Measurements from ENCODE around the gene GRM6.

GRM6 gene

GRCh38 chr5:178993955-178994579, 1.1 kb downstream of the GRM6 start:
- TF ChIP-seq, protein P1, sequence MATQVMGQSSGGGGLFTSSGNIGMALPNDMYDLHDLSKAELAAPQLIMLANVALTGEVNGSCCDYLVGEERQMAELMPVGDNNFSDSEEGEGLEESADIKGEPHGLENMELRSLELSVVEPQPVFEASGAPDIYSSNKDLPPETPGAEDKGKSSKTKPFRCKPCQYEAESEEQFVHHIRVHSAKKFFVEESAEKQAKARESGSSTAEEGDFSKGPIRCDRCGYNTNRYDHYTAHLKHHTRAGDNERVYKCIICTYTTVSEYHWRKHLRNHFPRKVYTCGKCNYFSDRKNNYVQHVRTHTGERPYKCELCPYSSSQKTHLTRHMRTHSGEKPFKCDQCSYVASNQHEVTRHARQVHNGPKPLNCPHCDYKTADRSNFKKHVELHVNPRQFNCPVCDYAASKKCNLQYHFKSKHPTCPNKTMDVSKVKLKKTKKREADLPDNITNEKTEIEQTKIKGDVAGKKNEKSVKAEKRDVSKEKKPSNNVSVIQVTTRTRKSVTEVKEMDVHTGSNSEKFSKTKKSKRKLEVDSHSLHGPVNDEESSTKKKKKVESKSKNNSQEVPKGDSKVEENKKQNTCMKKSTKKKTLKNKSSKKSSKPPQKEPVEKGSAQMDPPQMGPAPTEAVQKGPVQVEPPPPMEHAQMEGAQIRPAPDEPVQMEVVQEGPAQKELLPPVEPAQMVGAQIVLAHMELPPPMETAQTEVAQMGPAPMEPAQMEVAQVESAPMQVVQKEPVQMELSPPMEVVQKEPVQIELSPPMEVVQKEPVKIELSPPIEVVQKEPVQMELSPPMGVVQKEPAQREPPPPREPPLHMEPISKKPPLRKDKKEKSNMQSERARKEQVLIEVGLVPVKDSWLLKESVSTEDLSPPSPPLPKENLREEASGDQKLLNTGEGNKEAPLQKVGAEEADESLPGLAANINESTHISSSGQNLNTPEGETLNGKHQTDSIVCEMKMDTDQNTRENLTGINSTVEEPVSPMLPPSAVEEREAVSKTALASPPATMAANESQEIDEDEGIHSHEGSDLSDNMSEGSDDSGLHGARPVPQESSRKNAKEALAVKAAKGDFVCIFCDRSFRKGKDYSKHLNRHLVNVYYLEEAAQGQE (IDR thresholded peaks at IDR 0.05; ENCODE audit: low read depth), result no peak
- no peak for TF ChIP-seq EP300 (IDR thresholded peaks at IDR 0.05; ENCODE audit: borderline replicate concordance)
- TF ChIP-seq, protein P2, sequence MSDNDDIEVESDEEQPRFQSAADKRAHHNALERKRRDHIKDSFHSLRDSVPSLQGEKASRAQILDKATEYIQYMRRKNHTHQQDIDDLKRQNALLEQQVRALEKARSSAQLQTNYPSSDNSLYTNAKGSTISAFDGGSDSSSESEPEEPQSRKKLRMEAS (IDR thresholded peaks at IDR 0.05), result no peak
- no peak for TF ChIP-seq FOXM1 (IDR thresholded peaks at IDR 0.05; ENCODE audit: borderline replicate concordance, low read depth)
- TF ChIP-seq NFIC (IDR thresholded peaks at IDR 0.05), result no peak
- TF ChIP-seq YY1 (IDR thresholded peaks at IDR 0.05; ENCODE audit: low read depth), result no peak
- TF ChIP-seq CREB1 (IDR thresholded peaks at IDR 0.05; ENCODE audit: low read depth), result no peak
- no peak for TF ChIP-seq TCF12 (IDR thresholded peaks at IDR 0.05; ENCODE audit: low read depth)
- TF ChIP-seq ZBTB7A (IDR thresholded peaks at IDR 0.05; ENCODE audit: low read depth), result no peak
- no peak for TF ChIP-seq RAD21 (IDR thresholded peaks at IDR 0.05; ENCODE audit: low read depth)
- no peak for TF ChIP-seq USF1 (IDR thresholded peaks at IDR 0.05)
- no peak for TF ChIP-seq CEBPB (IDR thresholded peaks at IDR 0.05)
- TF ChIP-seq TEAD4 (IDR thresholded peaks at IDR 0.05), result no peak
- no peak for TF ChIP-seq EGR1 (IDR thresholded peaks at IDR 0.05)
- TF ChIP-seq TAF1 (IDR thresholded peaks at IDR 0.05; ENCODE audit: low read depth), result no peak

- no peak for TF ChIP-seq EGR1 (IDR thresholded peaks at IDR 0.05)
Observed at GRCh38 chr5:178993236-178993765, 1.8 kb downstream of the GRM6 start.

DNA sequence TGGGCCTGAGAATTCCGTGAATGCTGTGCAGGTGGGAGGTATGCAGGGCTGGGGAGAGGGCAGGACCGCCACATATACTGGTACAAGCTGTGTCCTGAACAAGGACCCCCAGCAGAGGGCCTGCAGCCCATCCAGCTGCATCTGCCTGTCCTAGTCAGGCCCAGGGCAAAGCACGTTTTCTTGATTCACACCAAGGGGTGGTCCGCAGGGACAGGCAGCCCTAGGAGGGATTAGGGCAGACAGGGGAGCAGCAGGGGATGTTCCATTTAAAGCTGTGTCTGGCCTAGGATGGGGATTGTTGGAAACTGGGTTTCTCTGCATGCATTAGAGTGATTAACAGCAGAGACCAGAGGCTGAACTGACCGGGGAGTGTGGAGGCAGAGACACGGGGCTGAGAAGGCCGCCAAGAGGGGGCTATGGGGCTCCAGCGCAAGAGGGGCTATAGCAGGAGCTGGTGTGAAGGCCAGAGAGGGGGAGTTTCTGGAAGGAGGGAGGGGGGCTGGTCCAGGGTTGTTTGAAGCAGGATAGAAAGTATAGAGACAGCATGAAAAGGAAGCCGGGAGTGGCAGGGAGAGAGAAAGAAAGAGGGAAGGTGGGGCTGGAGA, 2.7 kb downstream of the GRM6 start:
- TF ChIP-seq TEAD4 (IDR thresholded peaks at IDR 0.05) (no peak), CEBPB (IDR thresholded peaks at IDR 0.05) (no peak), NFIC (IDR thresholded peaks at IDR 0.05) (no peak), EGR1 (IDR thresholded peaks at IDR 0.05) (no peak), TAF1 (IDR thresholded peaks at IDR 0.05; ENCODE audit: low read depth) (no peak), USF1 (IDR thresholded peaks at IDR 0.05) (no peak), EP300 (IDR thresholded peaks at IDR 0.05; ENCODE audit: borderline replicate concordance) (no peak), YY1 (IDR thresholded peaks at IDR 0.05; ENCODE audit: low read depth) (no peak), ZBTB7A (IDR thresholded peaks at IDR 0.05; ENCODE audit: low read depth) (no peak), TCF12 (IDR thresholded peaks at IDR 0.05; ENCODE audit: low read depth) (no peak), RAD21 (IDR thresholded peaks at IDR 0.05; ENCODE audit: low read depth) (no peak), FOXM1 (IDR thresholded peaks at IDR 0.05; ENCODE audit: borderline replicate concordance, low read depth) (no peak), CREB1 (IDR thresholded peaks at IDR 0.05; ENCODE audit: low read depth) (no peak)
- TF ChIP-seq, protein P2 (IDR thresholded peaks at IDR 0.05), result no peak
- TF ChIP-seq, protein P1 (IDR thresholded peaks at IDR 0.05; ENCODE audit: low read depth), result no peak

DNA sequence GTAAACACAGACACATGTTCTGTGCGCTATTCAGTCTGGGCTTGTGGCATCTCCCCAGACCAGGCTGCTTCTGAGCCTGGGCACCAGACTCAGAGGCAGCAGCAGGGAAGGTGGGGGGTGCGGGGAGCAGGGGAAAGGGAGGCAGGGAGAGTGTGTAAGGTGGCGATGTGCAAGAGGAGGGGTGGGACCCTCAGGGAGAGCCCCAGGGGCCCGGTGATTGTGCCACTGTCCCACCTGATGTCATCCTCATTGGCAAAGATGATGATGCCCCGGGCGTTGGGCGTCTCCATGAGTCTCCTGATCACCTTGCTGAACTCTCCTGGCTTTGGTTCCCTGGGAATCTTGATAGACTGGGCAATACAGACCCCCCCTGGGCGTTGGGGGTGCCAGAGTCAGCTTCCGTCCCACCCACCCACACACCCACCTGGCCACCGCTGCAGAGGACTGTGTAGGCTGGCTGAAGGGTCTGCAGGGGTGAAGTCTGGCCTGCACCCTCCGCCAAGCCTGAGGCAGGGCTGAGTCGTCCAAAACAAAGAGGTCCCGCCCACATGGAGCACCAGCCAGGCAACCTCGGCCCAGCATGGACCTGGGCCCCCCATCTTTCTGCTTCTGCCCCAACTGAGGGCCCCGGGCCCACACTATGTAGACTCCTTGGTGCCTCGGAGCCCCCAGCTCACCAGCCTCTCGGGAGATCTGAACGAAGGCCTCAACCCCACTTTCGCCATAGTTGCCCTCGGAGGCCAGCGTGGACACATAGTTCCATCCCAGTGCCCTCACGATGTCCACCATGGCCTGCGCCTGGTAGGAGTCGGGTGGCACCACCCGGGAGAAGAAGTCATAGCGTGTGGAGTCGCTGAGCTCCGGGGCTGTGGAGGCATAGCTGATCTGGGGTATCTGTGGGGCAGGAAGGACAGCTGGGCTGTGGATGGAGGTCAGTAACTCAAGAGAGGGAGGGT, 3.7 kb downstream of the GRM6 start:
- TF ChIP-seq RAD21 (IDR thresholded peaks at IDR 0.05; ENCODE audit: low read depth) (no peak), CEBPB (IDR thresholded peaks at IDR 0.05) (no peak), NFIC (IDR thresholded peaks at IDR 0.05) (no peak), EGR1 (IDR thresholded peaks at IDR 0.05) (no peak), USF1 (IDR thresholded peaks at IDR 0.05) (no peak), TEAD4 (IDR thresholded peaks at IDR 0.05) (no peak), CREB1 (IDR thresholded peaks at IDR 0.05; ENCODE audit: low read depth) (no peak), YY1 (IDR thresholded peaks at IDR 0.05; ENCODE audit: low read depth) (no peak), TAF1 (IDR thresholded peaks at IDR 0.05; ENCODE audit: low read depth) (no peak), TCF12 (IDR thresholded peaks at IDR 0.05; ENCODE audit: low read depth) (no peak), ZBTB7A (IDR thresholded peaks at IDR 0.05; ENCODE audit: low read depth) (no peak), FOXM1 (IDR thresholded peaks at IDR 0.05; ENCODE audit: borderline replicate concordance, low read depth) (no peak), EP300 (IDR thresholded peaks at IDR 0.05; ENCODE audit: borderline replicate concordance) (no peak)
- TF ChIP-seq, protein P1 (IDR thresholded peaks at IDR 0.05; ENCODE audit: low read depth), result no peak
- TF ChIP-seq, protein P2 (IDR thresholded peaks at IDR 0.05), result no peak

Data from Ishikawa (cell line).